HEK293T (cell line): ENCODE measurements around the gene GPRIN3.

Source experiments
- BHLHE40 ChIP-seq: fragments of 450-650 bp; IDR thresholded peaks from 2 replicates; pipeline ENCODE4 v1.6.1; 2016; ENCODE audit warnings: mild to moderate bottlenecking, moderate library complexity, borderline replicate concordance
- ELF4 ChIP-seq: fragments of 450-650 bp; IDR thresholded peaks from 2 replicates; pipeline ENCODE4 v1.6.1; 2017; ENCODE audit warnings: antibody characterized with exemption
- L3MBTL2 ChIP-seq: fragments of 450-650 bp; conservative IDR thresholded peaks from 2 replicates; pipeline ENCODE4 v1.6.1; 2016; ENCODE audit warnings: mild to moderate bottlenecking
- SUZ12 ChIP-seq: fragments of 450-650 bp; IDR thresholded peaks from 2 replicates; pipeline ENCODE4 v1.6.1; 2016; ENCODE audit warnings: mild to moderate bottlenecking

DNA sequence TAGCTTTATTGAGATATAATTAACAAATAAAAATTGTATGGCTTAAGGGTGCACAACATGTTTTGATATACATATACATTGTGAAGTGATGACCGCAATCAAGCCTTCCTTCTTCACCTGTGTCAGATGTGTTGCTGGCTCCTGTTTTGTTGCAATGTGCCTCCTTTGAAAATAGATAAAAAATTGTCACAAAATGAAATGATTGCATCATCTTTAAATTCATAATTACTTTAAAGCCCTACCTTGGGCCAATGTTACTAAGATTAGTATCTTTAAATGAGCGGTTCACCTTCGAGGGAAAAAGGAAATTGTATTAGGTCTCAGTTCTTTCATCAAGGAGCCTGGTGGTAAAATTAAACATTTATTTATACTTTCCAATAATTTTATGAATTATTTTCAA, 77.3 kb downstream of the GPRIN3 start:
- TF ChIP-seq BHLHE40 (no peak), ELF4 (no peak), L3MBTL2 (no peak), SUZ12 (no peak)
